ENCODE results near the gene STAT3.
"Not testable (repeated sequence)": the region's sequence is repeated elsewhere in the genome, so short reads cannot be mapped to it uniquely, and the experiment has no call there.

The STAT3 gene

GRCh38 chr17:42389899-42390298, 1.7 kb upstream of the STAT3 start:
- H3K9ac ChIP-seq (ENCODE audit: low read length), result no peak overlapping the region
- no peaks in the 10 kb centered on the region for H3K36me3 ChIP-seq (ENCODE audit: control insufficient read depth, insufficient read depth, low read length)
- H3K9me3 ChIP-seq (ENCODE audit: control insufficient read depth, low read length), result no peaks in the 10 kb centered on the region
- peaks cover 28% of the 10 kb centered on the region for H3K4me1 ChIP-seq (ENCODE audit: control insufficient read depth, insufficient read depth, low read length)
- no peaks in the 10 kb centered on the region for H3K27me3 ChIP-seq (ENCODE audit: control insufficient read depth, insufficient read depth, low read length)
- H3K4me3 ChIP-seq (ENCODE audit: low read length), result no peak overlapping the region

DNA sequence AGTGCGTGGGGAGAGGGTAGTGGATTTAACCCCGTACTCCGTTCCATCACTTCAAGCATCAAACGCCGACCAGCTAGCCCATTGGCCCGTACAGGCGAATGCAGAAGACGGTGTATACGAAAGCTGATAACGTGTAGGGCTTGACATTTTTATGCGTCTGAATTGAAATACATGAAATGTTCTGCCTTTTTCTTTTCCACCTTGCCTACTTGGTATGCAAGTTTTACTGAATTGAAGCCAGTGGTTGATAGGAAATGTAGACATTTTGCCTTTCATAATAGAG, 834 bp upstream of the STAT3 start:
- Histone ChIP-seq H3K4me3 (ENCODE audit: low read length) (peak overlapping the region; percentile 99), H3K27me3 (ENCODE audit: control insufficient read depth, insufficient read depth, low read length) (no peaks in the 10 kb centered on the region), H3K36me3 (ENCODE audit: control insufficient read depth, insufficient read depth, low read length) (no peaks in the 10 kb centered on the region), H3K4me1 (ENCODE audit: control insufficient read depth, insufficient read depth, low read length) (peaks cover 28% of the 10 kb centered on the region), H3K9me3 (ENCODE audit: control insufficient read depth, low read length) (no peaks in the 10 kb centered on the region), H3K9ac (ENCODE audit: low read length) (peak overlapping the region; percentile 88)

DNA sequence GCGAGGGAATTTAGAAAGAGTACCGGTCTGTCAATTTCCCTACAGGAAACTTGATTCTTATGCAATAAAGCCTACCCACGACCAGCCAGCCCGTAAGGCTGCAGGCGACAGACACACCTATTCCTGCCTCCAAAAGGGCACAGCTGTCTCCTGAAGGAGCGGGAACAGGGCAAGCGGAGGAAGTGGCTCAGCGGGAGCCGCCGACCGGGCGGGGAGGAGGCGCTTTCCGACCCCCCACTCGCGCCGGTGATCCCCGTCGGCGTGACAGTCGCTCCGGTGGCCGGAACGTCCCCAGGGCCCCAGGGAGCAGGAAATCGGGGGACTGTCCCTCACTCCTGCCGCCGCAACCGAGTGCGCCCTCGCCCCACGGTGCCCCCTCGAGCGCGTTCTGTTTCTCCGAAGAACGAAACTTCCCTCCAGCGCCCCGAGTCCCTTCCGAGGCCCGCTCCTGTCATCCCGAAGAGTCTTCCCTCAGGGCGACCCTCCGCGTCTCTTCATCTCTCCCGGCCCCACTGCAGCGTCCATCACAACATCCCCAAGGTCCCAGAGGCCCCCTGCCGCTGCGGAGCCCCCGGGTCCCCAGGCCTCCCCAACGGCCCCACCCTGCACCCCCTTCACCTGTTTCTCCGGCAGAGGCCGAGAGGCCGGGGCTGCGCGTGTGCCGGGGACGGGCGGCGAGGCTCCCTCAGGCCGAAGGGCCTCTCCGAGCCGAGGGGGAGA, 421 bp downstream of the STAT3 start:
- Histone ChIP-seq H3K9me3 (ENCODE audit: control insufficient read depth, low read length) (no peaks in the 10 kb centered on the region), H3K36me3 (ENCODE audit: control insufficient read depth, insufficient read depth, low read length) (no peaks in the 10 kb centered on the region), H3K9ac (ENCODE audit: low read length) (peak overlapping the region; percentile 99), H3K4me3 (ENCODE audit: low read length) (peak overlapping the region; percentile 82), H3K4me1 (ENCODE audit: control insufficient read depth, insufficient read depth, low read length) (peaks cover 28% of the 10 kb centered on the region), H3K27me3 (ENCODE audit: control insufficient read depth, insufficient read depth, low read length) (no peaks in the 10 kb centered on the region)

GRCh38 chr17:42386777-42387657, 1.2 kb downstream of the STAT3 start:
- Histone ChIP-seq H3K9me3 (ENCODE audit: control insufficient read depth, low read length) (no peaks in the 10 kb centered on the region), H3K27me3 (ENCODE audit: control insufficient read depth, insufficient read depth, low read length) (no peaks in the 10 kb centered on the region), H3K36me3 (ENCODE audit: control insufficient read depth, insufficient read depth, low read length) (no peaks in the 10 kb centered on the region), H3K4me3 (ENCODE audit: low read length) (peak overlapping the region; percentile 82), H3K9ac (ENCODE audit: low read length) (peak overlapping the region; percentile 99), H3K4me1 (ENCODE audit: control insufficient read depth, insufficient read depth, low read length) (peaks cover 31% of the 10 kb centered on the region)

GRCh38 chr17:42381898-42382297, 6.3 kb downstream of the STAT3 start:
- no peak overlapping the region for H3K4me3 ChIP-seq (ENCODE audit: low read length)
- no peaks in the 10 kb centered on the region for H3K27me3 ChIP-seq (ENCODE audit: control insufficient read depth, insufficient read depth, low read length)
- H3K36me3 ChIP-seq (ENCODE audit: control insufficient read depth, insufficient read depth, low read length), result no peaks in the 10 kb centered on the region
- no peaks in the 10 kb centered on the region for H3K9me3 ChIP-seq (ENCODE audit: control insufficient read depth, low read length)
- H3K9ac ChIP-seq (ENCODE audit: low read length), result no peak overlapping the region
- peaks cover 45% of the 10 kb centered on the region for H3K4me1 ChIP-seq (ENCODE audit: control insufficient read depth, insufficient read depth, low read length)

DNA sequence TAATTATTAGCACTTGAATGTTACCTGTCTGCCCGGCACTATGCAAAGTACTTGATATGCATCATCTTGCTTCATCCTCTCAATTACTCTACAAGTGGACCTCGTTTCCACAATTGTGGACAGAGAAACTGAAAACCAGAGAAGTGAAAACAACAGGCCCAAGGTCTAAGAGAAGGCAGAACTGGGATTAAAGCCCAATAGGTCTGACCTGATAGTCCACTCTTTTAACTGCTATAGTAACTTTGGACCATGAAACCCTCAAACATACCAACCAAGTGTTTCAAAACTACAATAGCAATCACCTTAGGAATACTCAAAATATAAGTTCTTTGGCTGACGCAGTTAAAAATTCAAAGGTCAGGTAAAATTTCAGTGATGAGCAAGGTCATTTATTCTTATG, 7.3 kb downstream of the STAT3 start:
- H3K4me3 ChIP-seq (ENCODE audit: low read length), result no peak overlapping the region
- H3K9me3 ChIP-seq (ENCODE audit: control insufficient read depth, low read length), result no peaks in the 10 kb centered on the region
- H3K4me1 ChIP-seq (ENCODE audit: control insufficient read depth, insufficient read depth, low read length), result peaks cover 37% of the 10 kb centered on the region
- H3K36me3 ChIP-seq (ENCODE audit: control insufficient read depth, insufficient read depth, low read length), result no peaks in the 10 kb centered on the region
- H3K27me3 ChIP-seq (ENCODE audit: control insufficient read depth, insufficient read depth, low read length), result no peaks in the 10 kb centered on the region
- no peak overlapping the region for H3K9ac ChIP-seq (ENCODE audit: low read length)

DNA sequence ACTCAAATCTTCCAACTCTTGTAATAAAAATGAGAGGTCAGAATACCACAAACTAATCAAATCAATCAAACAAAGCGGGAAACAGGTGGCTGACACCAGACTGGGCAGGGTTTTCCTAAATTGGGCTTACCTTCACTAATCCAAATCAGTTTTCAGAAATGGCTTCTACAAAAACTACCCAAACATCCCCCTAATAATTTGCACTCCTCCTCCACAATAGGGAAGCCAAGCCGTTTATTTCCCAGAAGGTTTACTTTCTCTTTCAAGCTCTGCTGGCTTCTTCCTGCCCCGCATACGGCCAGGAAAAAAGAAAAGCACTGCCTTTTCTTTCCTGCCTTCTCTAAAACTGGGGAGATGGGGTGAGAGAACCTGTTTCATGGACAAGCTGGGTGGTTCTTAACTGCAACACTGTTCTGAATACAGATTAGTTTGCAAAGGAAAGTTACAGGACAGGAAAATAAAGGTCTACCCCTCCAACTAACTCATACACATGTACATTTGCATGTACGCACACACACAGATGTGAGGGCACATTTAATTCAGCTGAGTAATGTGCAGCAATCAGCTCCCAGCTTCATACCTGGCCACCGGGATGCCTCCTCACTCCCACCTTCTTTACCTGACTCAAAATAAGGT, 9.2 kb downstream of the STAT3 start:
- Histone ChIP-seq H3K9me3 (ENCODE audit: control insufficient read depth, low read length) (no peaks in the 10 kb centered on the region), H3K27me3 (ENCODE audit: control insufficient read depth, insufficient read depth, low read length) (no peaks in the 10 kb centered on the region), H3K9ac (ENCODE audit: low read length) (peak overlapping the region; percentile 66), H3K36me3 (ENCODE audit: control insufficient read depth, insufficient read depth, low read length) (no peaks in the 10 kb centered on the region), H3K4me3 (ENCODE audit: low read length) (peak overlapping the region; percentile 38), H3K4me1 (ENCODE audit: control insufficient read depth, insufficient read depth, low read length) (peaks cover 32% of the 10 kb centered on the region)

GRCh38 chr17:42378359-42378958, 9.8 kb downstream of the STAT3 start:
- H3K9ac ChIP-seq (ENCODE audit: low read length), result peak overlapping the region; percentile 66
- H3K4me1 ChIP-seq (ENCODE audit: control insufficient read depth, insufficient read depth, low read length), result peaks cover 32% of the 10 kb centered on the region
- H3K9me3 ChIP-seq (ENCODE audit: control insufficient read depth, low read length), result no peaks in the 10 kb centered on the region
- peak overlapping the region; percentile 38 for H3K4me3 ChIP-seq (ENCODE audit: low read length)
- H3K27me3 ChIP-seq (ENCODE audit: control insufficient read depth, insufficient read depth, low read length), result no peaks in the 10 kb centered on the region
- no peaks in the 10 kb centered on the region for H3K36me3 ChIP-seq (ENCODE audit: control insufficient read depth, insufficient read depth, low read length)

GRCh38 chr17:42373896-42374295, 14.3 kb downstream of the STAT3 start:
- no peak overlapping the region for H3K9ac ChIP-seq (ENCODE audit: low read length)
- peaks cover 15% of the 10 kb centered on the region for H3K4me1 ChIP-seq (ENCODE audit: control insufficient read depth, insufficient read depth, low read length)
- H3K27me3 ChIP-seq (ENCODE audit: control insufficient read depth, insufficient read depth, low read length), result no peaks in the 10 kb centered on the region
- no peak overlapping the region for H3K4me3 ChIP-seq (ENCODE audit: low read length)
- H3K9me3 ChIP-seq (ENCODE audit: control insufficient read depth, low read length), result no peaks in the 10 kb centered on the region
- H3K36me3 ChIP-seq (ENCODE audit: control insufficient read depth, insufficient read depth, low read length), result no peaks in the 10 kb centered on the region

- Histone ChIP-seq H3K9ac (ENCODE audit: low read length) (no peak overlapping the region), H3K4me1 (ENCODE audit: control insufficient read depth, insufficient read depth, low read length) (peaks cover 8% of the 10 kb centered on the region), H3K36me3 (ENCODE audit: control insufficient read depth, insufficient read depth, low read length) (no peaks in the 10 kb centered on the region), H3K9me3 (ENCODE audit: control insufficient read depth, low read length) (no peaks in the 10 kb centered on the region), H3K27me3 (ENCODE audit: control insufficient read depth, insufficient read depth, low read length) (no peaks in the 10 kb centered on the region), H3K4me3 (ENCODE audit: low read length) (no peak overlapping the region)
Observed at GRCh38 chr17:42372142-42372541, 16.1 kb downstream of the STAT3 start.

DNA sequence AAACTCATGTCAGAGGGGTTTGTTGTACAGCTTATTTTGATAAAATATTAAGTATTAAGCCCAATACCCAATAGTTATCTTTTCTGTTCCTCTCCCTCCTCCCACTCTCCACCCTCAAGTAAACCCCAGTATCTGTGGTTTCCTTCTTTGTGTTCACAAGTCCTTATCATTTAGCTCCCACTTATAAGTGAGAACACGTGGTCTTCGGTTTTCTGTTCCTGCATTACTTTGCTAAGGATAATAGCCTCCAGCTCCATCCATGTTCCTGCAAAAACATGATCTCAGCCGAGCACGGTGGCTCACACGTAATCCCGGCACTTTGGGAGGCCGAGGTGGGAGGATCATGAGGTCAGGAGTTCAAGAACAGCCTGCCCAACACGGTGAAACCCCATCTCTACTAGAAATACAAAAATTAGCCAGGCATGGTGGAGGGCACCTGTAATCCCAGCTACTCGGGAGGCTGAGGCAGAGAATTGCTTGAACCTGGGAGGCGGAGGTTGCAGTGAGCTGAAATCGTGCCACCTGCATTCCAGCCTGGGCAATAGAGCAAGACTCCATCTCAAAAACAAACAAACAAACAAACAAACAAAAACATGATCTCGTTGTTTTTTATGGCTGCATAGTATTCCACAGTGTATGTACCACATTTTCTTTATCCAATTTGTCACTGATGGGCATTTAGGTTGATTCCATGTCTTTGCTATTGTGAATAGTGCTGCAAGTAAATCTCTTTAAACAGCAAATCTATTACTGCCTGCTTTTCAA, 19.3 kb downstream of the STAT3 start:
- not testable (repeated sequence) for H3K4me3 ChIP-seq (ENCODE audit: low read length); H3K9ac ChIP-seq (ENCODE audit: low read length); H3K9me3 ChIP-seq (ENCODE audit: control insufficient read depth, low read length); H3K36me3 ChIP-seq (ENCODE audit: control insufficient read depth, insufficient read depth, low read length); H3K27me3 ChIP-seq (ENCODE audit: control insufficient read depth, insufficient read depth, low read length); H3K4me1 ChIP-seq (ENCODE audit: control insufficient read depth, insufficient read depth, low read length)
